NCI-H510A (cell line): ENCODE data around the gene PARVG.

Experiments
- DNase-seq: peaks from one replicate; lab custom pipeline; 2025; lab: John Stamatoyannopoulos, UW

Gene PARVG, protein sequence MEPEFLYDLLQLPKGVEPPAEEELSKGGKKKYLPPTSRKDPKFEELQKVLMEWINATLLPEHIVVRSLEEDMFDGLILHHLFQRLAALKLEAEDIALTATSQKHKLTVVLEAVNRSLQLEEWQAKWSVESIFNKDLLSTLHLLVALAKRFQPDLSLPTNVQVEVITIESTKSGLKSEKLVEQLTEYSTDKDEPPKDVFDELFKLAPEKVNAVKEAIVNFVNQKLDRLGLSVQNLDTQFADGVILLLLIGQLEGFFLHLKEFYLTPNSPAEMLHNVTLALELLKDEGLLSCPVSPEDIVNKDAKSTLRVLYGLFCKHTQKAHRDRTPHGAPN

DNA sequence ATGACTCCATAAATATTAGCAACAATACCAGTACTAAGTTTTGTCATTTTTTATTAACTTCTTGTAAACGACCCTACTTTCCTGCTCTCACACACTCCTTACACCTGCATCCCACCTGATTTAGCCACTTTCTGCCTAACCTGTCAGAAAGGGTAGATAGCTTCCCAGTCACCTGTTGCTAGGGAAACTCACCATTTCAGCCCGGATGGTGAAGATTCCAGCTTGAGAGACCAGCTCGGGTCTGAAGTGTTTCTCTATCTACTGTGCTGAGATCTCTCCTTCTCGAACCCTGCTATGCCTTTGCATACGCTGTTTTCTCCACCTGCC lies at the start of gene PARVG:
Gene PARVG (plus strand): TSS at position 220 of the 327 bp plus-strand sequence. CDS start 2,405 bp downstream, outside the sequence.
- no peak for DNase-seq

DNA sequence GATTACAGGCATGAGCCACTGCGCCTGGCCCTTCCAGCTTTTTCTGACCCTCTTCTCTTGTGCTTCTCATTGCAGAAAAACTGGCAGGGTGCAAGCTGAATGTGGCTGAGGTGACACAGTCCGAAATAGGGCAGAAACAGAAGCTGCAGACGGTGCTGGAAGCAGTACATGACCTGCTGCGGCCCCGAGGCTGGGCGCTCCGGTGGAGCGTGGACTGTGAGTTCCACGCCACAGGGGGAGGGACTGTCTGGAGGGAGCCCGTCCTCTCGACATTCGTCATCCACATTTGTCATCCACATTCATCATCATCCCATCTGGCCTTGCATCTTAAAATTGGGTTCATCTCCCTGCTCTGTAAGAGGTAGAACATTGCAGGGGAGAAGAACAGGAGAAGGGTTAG lies 49.3 kb upstream of the PARVG start:
- DNase-seq, result no peak

DNA sequence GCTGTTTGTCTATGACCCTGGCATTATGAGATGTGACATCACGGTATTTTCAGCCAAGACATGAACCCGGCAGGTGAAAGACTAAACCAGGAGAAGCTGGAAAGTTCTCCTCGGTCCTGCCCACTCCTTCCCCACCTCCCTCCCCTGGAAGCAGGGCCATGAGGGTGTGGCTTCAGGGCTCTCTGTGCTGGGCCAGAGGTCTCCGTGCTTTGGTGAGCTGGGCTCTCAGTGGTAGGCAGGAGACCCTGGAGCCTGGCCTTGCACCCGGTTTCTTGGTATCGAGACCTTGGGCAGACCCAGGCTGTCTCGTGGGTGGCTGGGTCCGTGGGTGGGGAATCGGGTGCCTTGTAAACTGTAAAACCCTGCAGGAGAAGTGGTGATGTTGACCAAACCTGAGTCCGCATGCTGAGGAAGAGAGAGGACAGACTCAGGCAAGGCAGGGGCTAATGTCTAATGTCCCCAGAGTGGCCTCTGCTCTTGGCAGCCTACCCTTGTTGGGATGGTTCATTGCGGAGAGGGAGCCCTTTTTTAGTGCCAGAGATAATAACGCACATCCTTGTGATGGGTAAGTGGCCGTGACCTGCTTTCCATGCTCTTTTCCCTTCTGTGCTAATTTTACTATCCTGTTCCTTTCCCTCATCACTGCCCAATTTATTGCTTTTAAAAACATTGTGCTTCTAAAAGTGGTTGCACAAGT lies 48.6 kb upstream of the PARVG start:
- DNase-seq, result no peak

DNA sequence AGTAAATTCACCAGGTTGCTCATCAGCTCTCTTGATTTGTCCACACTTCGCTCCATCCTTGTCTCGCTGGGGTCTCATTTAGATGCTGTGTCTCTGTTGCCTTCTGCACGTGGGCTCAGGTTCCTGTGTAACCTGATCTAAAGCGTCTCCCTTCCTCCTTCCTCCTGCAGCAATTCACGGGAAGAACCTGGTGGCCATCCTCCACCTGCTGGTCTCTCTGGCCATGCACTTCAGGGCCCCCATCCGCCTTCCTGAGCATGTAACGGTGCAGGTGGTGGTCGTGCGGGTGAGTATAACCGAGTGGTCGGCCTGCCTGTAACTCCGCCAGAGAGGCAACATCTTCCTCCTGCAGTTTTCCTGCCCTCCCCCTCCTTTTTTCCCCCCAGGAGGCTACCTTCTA lies 48.0 kb upstream of the PARVG start:
- DNase-seq, result no peak

DNA sequence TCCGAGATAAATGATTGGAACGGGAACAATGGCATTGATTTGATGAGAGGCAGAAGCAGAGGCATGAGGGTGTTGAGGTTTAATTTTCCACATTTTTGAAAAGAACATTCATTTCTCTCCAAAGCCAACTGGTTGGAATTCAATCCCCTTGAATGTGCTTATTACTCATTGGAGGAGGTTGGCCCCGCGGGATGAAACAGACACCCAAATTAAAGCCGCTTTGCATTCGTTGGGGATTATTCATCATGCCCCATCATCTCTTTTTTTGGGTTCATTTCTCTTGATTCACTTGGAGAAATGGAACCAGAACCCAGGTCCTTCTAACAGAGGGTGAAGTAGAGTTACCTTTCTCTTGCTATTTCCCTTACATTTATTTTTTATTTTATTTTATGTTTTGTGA lies 47.6 kb upstream of the PARVG start:
- DNase-seq, result no peak

DNA sequence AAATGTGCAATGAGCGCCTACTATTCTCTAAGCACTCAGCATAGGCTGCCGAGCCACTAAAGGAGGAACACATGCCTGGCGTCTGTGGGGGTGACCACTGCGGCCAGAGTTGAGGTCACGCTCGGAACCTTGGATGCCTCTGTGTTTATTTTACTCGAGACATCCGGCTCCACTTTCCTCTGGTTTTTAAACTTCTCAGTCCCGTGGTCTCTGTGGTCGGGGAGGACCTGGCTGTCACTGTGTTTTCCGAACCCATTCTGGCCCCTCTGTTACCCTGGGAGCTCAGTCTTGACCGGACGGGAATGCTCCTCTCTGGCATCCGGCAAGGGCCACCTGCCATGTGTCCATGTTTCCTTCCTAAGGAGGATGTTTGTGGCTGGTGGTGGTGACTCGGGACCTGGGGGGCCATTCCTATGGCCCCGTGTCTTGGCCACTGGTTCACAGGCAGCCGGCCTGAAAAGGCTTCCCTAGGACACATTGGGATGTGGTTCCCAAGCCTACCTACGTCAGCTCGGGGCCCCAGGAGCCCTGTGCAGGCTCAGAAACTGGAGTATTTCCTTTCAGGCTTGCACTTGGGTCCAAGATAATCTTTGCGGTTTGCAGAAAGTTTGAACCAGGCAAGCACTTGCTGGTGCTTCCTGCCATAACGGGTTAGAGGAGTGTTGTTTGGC lies 46.7 kb upstream of the PARVG start:
- DNase-seq, result no peak

DNA sequence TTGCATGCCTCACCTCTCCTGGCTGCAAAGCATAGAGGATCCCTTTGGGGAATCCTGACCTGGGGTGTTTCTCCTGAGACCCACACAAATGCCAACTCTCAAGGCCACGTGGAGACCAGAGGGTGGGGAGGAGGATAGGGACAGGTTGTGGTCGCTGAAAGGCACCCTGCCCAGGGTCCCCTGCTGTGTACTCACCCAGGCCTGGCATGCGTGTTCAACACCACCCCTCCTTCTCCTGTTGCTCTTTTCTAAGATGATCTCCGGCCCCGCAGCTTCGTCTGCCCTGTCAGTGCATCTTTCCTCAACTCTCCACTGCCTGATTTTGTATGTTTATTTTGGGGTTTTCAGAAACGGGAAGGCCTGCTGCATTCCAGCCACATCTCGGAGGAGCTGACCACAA lies 44.6 kb upstream of the PARVG start:
- no peak for DNase-seq

DNA sequence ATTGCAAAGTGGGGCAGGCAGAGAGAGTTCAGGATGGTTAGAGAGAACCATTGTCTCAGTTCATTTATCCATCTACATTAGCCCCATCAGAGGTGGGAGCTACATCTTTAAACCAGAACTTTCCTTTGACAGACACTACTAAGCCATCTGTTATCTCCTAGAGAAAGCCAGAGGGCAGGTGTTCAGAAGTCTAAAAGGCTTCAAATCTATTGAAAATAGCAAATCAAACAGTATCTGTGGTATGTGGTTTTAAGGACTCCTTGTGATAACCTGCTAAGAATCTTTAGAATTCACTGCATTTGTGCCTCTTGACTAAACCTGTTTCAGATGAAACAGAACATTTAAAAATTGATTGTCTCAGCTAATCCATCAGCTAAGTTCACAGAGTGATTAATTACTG lies 43.9 kb upstream of the PARVG start:
- no peak for DNase-seq

DNA sequence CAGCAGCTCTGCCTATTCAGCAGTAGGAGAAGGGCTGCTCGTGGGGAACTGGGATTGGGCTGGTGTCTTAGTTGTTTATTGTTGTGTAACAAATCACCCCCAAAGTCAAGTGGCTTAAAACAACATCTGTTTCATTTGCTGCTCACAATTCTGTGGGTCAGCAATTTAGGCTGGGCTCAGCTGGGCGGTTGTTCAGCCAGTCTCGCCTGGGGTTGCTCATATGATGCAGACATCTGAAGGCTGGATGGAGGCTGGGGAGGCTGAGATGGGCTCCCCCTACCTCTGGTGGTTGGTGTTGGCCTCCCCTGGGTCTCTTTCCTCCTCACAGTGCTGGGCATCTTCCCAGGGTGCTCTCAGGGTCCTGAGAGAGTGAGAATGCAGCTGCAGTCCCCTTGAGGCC lies 43.3 kb upstream of the PARVG start:
- no peak for DNase-seq

DNA sequence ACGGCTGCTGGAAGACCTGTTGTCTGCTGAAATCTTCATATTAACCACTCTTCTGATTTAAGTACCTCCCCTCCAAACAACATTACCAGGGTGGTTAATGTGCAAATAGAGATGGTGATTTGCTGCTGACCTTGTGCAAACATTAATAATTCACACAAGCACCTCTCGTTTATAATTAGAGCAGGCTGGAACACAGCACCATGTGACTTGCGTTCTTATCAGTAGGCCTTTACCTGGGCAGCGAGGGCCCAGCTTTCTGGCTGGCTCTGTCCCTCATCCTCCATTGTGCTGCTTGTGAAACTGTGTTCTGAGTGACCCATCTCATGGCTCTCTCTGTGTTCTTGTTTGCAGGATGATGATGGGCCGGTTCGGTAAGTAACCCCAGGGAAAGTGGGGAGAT lies 41.0 kb upstream of the PARVG start:
- no peak for DNase-seq

DNA sequence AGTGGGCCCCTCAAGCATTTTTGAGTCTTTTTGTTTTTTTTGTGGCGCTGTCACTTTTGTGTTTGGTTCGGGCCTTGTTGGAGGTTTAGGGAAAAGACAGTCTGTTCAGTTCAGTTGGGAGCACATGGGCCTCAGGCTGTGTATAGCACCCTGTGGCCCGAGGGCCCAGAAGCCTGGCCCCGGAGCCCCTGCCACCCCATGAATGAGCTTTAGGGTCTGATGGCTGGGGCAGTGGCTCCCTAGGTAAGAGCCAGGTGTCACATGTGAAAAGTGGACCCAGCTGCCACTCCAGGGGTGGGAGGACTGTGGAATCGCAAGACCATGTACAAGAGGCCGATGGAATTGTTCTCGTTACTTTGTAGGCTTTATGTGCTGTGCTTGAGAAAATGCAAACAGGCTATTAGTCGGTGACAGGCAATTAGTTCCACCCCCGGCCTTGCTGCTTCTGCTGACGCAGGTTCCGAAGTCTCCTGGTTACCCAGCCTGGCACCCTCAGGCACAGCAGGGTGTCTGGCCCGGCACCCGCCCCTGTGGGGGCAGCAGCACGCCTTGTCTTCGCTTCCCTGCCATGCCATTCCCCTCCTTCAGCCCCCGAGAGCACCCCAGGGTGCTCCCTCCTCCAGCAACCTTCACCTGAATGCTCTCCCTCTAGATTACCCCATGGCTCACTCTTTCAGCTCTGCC lies 38.2 kb upstream of the PARVG start:
- no peak for DNase-seq

DNA sequence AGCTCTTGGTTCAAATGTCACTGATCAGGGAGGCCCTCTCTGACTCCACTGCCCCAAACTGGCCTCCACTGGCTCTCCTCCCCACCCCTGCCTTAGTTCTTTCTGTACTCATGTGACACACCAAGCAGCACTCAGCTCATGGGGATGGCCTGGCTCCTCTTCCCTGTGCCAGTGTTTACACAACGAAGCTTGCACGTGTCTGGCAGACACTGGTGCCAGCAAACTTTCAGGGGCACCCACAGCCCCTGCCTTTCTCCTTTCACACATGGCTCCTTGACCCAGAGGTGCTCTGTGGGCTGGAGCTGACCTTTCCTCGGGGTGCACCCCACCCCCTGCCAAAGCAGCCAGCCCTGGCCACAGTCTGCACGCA lies 37.6 kb upstream of the PARVG start:
- no peak for DNase-seq

DNA sequence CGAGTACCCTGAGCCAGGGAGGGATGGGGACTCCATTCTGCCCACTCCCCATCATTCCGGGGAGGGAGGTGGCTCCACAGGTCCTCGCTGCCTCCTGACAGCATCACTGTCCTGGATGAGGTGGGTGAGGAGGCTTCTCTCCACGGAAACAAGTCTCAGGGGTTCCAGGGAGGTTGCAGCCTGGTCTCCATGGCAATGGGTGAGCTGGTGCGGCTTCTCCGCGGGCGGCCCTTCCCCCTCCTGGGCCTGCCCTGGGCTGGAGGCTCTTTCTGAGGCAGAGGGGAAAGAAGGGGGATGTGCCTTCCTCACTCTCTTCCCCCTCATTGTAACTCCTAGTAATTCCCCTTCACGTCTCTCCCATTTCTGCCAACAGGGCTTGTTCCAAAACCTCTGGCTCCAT lies 37.1 kb upstream of the PARVG start:
- DNase-seq, result no peak

DNA sequence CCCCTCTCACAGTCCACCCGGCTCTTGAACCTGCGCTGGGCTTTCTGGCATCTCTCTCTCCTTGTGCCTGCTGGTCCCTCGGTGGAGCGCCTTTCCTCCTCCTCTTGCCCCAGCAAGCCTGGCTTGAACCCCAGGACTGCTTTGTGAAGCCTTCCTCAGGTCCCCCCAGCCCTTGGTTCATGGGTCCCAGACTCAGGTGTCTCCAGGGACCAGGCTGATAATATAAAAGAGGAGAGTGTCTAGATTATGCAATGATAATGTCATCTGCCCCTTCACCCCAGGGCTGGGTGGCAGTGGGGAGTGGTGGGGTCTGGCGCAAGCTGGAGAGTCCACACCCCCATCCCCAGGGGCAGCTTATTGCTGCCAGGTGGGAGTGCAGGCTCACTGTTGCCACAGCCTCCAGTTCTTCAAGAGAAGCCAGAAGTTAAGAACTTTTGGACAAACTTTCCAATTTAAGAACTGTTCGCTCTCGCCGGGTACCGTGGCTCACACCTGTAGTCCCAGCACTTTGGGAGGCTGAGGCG lies 36.6 kb upstream of the PARVG start:
- DNase-seq, result no peak

DNA sequence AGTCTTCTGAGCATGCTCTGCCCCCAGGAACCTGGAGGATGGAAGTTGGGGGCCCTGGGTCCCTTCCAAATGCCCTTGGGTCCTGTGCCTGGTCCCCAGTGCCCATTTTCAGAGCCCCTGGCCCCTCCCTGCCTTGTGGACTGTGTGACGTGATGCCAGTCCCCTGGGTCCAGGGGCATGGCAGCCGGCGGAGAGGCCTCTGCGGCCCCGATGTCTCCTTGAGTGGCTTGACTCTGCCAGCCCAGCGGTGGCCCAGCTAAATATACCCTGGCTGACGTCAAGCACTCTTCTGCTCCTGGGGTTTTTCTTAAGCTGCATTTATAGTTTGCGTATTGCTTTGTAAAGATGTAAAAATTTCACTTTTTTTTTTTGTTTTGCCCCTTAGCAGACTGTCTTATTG lies 35.2 kb upstream of the PARVG start:
- DNase-seq, result no peak

DNA sequence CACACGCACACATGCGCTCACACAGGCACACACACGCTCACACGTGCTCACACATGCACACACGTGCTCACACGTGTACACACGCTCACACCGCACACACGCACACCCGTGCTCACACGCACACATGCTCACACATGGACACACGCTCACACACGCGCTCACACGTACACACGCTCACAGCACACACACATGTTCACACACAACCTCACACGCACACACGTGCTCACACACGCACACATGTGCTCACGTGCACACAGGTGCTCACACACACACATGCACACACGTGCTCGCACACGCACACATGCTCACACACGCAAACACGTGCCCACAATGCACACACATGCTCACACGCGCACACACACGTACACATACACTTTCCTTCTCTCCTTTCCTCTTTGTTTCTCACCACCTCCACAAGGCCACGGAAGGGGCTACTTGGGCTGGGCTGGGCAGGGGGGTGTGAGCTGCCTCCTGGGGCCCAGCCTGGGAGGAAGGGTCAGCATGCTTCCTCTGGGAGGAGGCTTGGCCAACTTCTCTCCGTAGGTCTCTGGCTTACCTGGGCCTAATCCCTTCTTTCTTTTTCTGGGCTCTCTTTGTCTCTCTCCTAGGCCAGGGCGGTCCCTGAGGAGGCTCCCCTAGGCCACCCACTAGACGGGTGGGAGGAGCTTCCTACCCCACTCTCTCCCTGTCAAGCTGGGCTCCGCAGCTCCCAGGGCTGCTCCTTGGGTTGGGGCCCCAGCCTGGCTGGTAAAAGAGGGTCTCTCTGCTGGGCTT lies 34.5 kb upstream of the PARVG start:
- no peak for DNase-seq

DNA sequence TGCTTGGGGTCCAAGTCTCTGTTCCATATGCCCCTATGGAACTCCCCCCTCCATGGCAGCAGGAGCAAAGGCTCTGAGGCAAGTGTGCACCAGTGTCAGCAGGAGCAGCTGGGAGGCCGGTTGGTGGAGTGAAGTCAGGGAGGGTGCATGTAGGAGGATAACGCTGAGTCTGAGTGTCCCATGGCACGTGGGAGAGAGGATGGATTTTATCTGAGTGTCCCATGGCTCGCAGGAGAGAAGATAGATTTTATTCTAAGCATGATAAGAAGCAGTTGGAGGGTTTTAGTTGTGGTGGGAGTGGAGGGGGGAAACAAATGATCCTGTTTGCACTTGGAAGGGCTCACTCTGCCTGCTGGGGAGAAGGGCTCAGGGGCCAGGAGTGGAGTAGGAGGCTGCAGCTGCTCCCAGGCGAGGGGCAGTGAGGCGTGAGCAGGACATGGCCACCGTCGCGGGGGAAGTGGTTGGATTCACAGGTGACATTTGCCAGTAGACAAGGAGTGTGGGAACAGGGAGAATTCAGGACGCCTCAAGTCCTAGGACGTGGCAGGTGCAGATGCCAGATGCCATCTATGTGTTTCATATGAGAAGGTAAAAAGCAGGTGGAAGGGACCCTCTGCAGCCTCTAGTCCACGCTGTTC lies 33.6 kb upstream of the PARVG start:
- DNase-seq, result no peak

DNA sequence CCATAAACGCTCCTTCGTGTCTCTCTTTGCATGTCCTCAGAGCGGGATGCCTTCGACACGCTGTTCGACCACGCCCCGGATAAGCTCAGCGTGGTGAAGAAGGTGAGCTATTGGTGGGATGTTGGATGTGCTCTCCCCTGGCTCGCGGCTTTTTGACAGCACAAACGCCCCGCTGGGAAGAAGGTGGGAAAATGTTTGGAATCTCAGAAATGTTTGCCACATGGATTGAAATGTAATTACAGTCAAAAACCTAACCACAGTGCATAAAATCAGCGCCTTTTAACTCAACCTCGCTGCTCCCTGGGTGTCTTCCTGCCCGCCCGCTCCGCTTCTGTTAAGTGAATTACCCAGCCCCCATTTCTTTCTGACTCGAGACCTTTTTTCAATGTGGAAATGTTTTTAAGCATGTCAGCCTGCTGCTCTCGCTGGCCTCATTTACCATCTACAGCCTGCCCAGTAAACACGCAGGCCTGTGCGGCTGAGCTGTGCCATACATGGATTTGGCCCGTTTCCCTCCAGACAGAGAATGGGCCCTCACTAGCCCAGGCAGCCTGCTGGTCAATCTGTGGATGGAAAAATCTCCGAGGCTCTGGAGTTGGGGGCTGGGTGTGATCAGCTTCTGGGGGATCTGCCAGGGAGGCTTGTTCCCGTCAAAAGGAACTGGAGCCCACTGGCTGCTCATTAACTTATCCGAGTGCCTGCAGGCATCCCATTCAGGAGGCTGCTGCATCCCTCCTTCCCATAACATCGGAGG lies 32.7 kb upstream of the PARVG start:
- DNase-seq, result no peak

DNA sequence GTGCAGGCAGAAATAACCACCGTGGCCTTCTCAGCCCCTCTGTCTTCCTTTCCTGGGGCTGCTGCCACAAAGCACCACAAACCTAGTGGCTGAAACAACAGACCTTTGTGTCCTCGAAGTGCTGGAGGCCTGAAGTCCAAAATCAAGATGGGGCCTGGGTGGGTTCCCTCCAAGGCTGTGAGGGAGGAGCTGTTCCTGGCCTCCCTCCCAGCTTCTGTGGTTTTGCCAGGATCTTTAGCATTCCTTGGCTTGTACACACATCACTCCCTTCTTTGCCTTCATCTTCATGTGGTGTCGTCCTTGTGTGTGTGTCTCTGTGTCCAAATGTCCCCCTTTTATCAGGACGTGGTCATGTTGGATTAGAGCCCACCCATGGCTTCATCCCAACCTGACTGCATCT lies 29.0 kb upstream of the PARVG start:
- no peak for DNase-seq

DNA sequence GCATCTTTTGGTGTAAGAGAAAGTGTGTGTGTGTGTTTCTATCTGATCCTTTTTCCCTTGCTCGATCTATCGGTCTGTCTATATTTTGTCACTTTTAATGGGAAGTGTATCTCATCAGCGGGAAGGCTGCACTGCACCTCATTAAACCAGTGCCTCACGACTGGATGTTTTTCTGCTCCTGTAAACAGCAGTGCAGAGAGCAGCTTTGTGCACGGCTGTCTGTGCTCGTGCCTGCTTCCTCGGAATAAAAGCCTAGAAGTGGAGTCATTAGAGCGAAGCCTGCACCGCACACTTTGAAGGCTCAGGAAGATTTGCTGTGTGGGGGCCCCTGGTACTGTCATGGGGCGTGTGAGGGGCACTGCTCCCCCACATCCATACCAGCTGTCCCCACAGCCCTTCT lies 27.0 kb upstream of the PARVG start:
- no peak for DNase-seq
